Esophagus squamous epithelium (tissue), 5 donors: ENCODE results near the gene RPS29. TPM values are rescaled to one million over a fixed set of nuclear protein-coding genes. Genes with fewer than 3 reads are reported as not detected.

Experiments used
- DNase-seq: peaks from one replicate; lab custom pipeline; 2025; lab: John Stamatoyannopoulos, UW
- H3K27ac ChIP-seq, 4 donors: fragments of 200-600 bp; sonication (generic); one replicate each; pipeline ENCODE4 v1.5.1; 2016 to 2019; ENCODE audit warnings: mild to moderate bottlenecking in 1 of 4
- H3K27me3 ChIP-seq, 4 donors: fragments of 200-600 bp; sonication (generic); 1 replicate in 3 of 4; 2 replicates in 1 of 4; pipeline versions ENCODE4 v1.5.1 to v1.6.0; 2017 to 2021; ENCODE audit warnings: antibody characterized with exemption in 1 of 4
- H3K36me3 ChIP-seq, 3 donors: fragments of 200-600 bp; sonication (generic); one replicate each; pipeline ENCODE4 v1.5.1; 2016 to 2019
- H3K4me1 ChIP-seq, 3 donors: fragments of 200-600 bp; sonication (generic); one replicate each; pipeline ENCODE4 v1.5.1; 2017 to 2019
- H3K4me3 ChIP-seq, 4 donors: fragments of 200-600 bp; sonication (generic); 1 replicate in 3 of 4; 2 replicates in 1 of 4; pipeline ENCODE4 v1.5.1; 2016 to 2019; ENCODE audit warnings: mild to moderate bottlenecking in 2 of 4, moderate library complexity in 1 of 4
- H3K9me3 ChIP-seq, 3 donors: fragments of 200-600 bp; sonication (generic); one replicate each; pipeline ENCODE4 v1.5.1; 2016 to 2019
- CTCF ChIP-seq, 6 experiments: fragments of 450-650 bp in 4 of 6; fragments of 200-600 bp in 2 of 6; sonication (generic) in 2 of 6; IDR thresholded peaks; one replicate each; pipeline ENCODE4 v1.5.1; 2016 to 2019; ENCODE audit warnings: antibody characterized with exemption in 6 of 6, mild to moderate bottlenecking in 4 of 6, moderate library complexity in 4 of 6
- POLR2A ChIP-seq, 4 donors: fragments of 450-650 bp; IDR thresholded peaks; one replicate each; pipeline ENCODE4 v1.6.1; 2017; ENCODE audit warnings: antibody characterized with exemption in 4 of 4, mild to moderate bottlenecking in 4 of 4, moderate library complexity in 3 of 4
- WGBS, 2 donors: methylation state at CpG; one replicate each; pipeline ENCODE4 v1.1.5; 2018; 5-methylcytosine and 5-hydroxymethylcytosine counted together
- intact Hi-C: fragments of 100-400 bp; cut with DNase I; formaldehyde crosslinking; loops from one replicate; pipeline ENCODE4 v1.15.0; 2022
- total RNA-seq, 4 donors: library from RNA; depleted of rRNA; stranded (reverse); fragments of >200 nt; gene quantifications; one replicate each; pipeline ENCODE4 v1.1.0, GENCODE V29; 2016
- donor health status: DM: yes; HTN: yes; CAD: no.

RPS29 gene
- total RNA-seq, 4 donors from 2014 or later, result 911 to 13,326 (median 8,997) TPM

- intact Hi-C loops, result no loop called here
- DNase-seq, result no peak
- 89 to 97% methylated on average over 2 of the region's 2 CpGs for WGBS, 2 donors
- Histone ChIP-seq H3K27ac (no peak overlapping the region), H3K36me3 (peaks cover 3 to 26% (median 7%) of the 10 kb centered on the region in 3 donors), H3K4me1 (peaks cover under 1 to 19% (median 6%) of the 10 kb centered on the region in 3 donors), H3K4me3 (no peak overlapping the region), H3K9me3 (no peaks in the 10 kb centered on the region), H3K27me3 (no peaks in the 10 kb centered on the region)
- TF ChIP-seq POLR2A (IDR thresholded peaks at IDR 0.05), result no peak
- no peak for TF ChIP-seq CTCF (IDR thresholded peaks at IDR 0.05)
These were observed 28.0 kb upstream of the RPS29 start for GRCh38 chr14:49614196-49614595.

DNA sequence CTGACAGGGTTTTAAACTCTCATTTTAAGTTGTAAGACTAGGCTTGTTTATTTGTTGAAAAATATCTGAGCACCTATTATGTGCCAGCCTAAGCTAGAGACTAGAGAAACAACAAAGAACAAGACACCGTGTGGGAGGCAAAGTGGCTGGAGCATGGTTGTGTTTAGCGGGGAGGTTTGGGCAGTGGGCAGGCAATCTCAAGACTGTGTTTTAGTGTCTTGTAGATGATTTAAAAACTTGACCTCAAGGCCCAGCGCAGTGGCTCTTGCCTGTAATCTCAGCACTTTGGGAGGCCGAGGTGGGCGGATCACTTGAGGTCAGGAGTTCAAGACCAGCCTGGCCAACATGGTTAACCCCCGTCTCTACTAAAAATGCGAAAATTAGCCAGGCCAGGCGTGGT, 26.5 kb upstream of the RPS29 start:
- Histone ChIP-seq H3K4me3 (no peak overlapping the region), H3K27me3 (no peaks in the 10 kb centered on the region), H3K36me3 (peaks cover 0 to 18% (median under 1%) of the 10 kb centered on the region in 3 donors), H3K9me3 (no peaks in the 10 kb centered on the region), H3K27ac (no peak overlapping the region), H3K4me1 (peaks cover 0 to 3% (median 0%) of the 10 kb centered on the region in 3 donors)
- TF ChIP-seq POLR2A (IDR thresholded peaks at IDR 0.05) (no peak), CTCF (IDR thresholded peaks at IDR 0.05) (no peak)
- 86 to 93% methylated on average over 5 to 7 of the region's 8 CpGs for WGBS, 2 donors
- intact Hi-C loops, result no loop called here
- DNase-seq, result no peak

DNA sequence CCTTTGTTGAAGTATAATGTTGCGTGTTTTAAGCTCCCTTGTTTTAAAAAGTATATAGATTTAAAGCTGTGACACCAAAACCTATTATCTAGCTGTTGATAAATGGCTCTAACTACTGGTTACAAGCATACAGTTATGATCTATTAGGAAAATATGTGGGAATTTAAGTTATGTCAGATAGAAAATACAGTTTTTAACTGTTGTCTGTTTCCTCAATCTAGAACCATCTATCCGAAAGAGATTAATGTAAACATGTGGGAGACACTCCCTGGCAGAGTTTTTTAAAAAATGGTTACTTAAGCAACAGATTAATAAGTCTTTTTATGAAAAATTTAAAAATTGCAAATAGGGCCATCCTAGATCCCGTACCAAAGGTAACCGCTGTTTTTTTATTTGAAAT, 26.1 kb upstream of the RPS29 start:
- H3K27ac ChIP-seq, result no peak overlapping the region
- DNase-seq, result no peak
- H3K4me1 ChIP-seq, result no peaks in the 10 kb centered on the region
- TF ChIP-seq CTCF (IDR thresholded peaks at IDR 0.05) (no peak), POLR2A (IDR thresholded peaks at IDR 0.05) (no peak)
- intact Hi-C loops, result no loop called here
- no peaks in the 10 kb centered on the region for H3K9me3 ChIP-seq
- no peaks in the 10 kb centered on the region for H3K27me3 ChIP-seq
- H3K4me3 ChIP-seq, result no peak overlapping the region
- H3K36me3 ChIP-seq, result peaks cover 0 to 18% (median 0%) of the 10 kb centered on the region in 3 donors
- 87 to 88% methylated on average over 4 of the region's 4 CpGs for WGBS, 2 donors

- H3K4me1 ChIP-seq, result no peaks in the 10 kb centered on the region
- no peak for TF ChIP-seq POLR2A (IDR thresholded peaks at IDR 0.05)
- TF ChIP-seq CTCF (IDR thresholded peaks at IDR 0.05), result no peak
- no peaks in the 10 kb centered on the region for H3K27me3 ChIP-seq
- 96% methylated on average over 6 of the region's 6 CpGs for WGBS, 2 donors
- no peak overlapping the region for H3K4me3 ChIP-seq
- H3K36me3 ChIP-seq, result peaks cover 0 to 45% (median 0%) of the 10 kb centered on the region in 3 donors
- intact Hi-C loops, result no loop called here
- H3K9me3 ChIP-seq, result no peaks in the 10 kb centered on the region
- no peak for DNase-seq
- H3K27ac ChIP-seq, result no peak overlapping the region
These were observed 21.4 kb upstream of the RPS29 start for GRCh38 chr14:49607583-49607982.

GRCh38 chr14:49598485-49599300, 12.5 kb upstream of the RPS29 start, which contains the start of gene LRR1:
LRR1 (plus strand) TSS chr14:49598940; CDS start chr14:49599021, 81 bp downstream.
- peak; percentile 41 for DNase-seq
- Histone ChIP-seq H3K27me3 (no peaks in the 10 kb centered on the region), H3K27ac (peak within 1 kb of the TSS; percentile 95 to 99 (median 98)), H3K4me3 (peak within 1 kb of the TSS; percentile 75 to 95 (median 84)), H3K4me1 (peaks cover 0 to 24% (median 0%) of the 10 kb centered on the region in 3 donors), H3K36me3 (peaks cover 0 to under 1% (median 0%) of the 10 kb centered on the region in 3 donors), H3K9me3 (no peaks in the 10 kb centered on the region)
- peak in 3 of 4 donors; percentile 4 to 69 (median 26) for TF ChIP-seq POLR2A (IDR thresholded peaks at IDR 0.05)
- peak in 1 of 6 experiments; percentile 9 for TF ChIP-seq CTCF (IDR thresholded peaks at IDR 0.05)
- intact Hi-C loops, result no loop called here
- 0 to 2% methylated on average over 10 to 11 of the region's 77 CpGs for WGBS, 2 donors
